Heart left ventricle (tissue), 16 donors: Measurements from ENCODE around the gene TCF7L2. TPM values are rescaled to one million over a fixed set of nuclear protein-coding genes. Genes with fewer than 3 reads are reported as not detected.

Experiments
- ATAC-seq, 4 donors: fragments of 200-7000 bp; cut with Tn5 transposase; one replicate each; pipeline ENCODE4 v1.9.1; 2020 to 2022; ENCODE audit warnings: moderate library complexity in 4 of 4, mild to moderate bottlenecking in 3 of 4, moderate number of reproducible peaks in 1 of 4
- DNase-seq, 5 donors: peaks; one replicate each; pipeline ENCODE4 v3.0.0-alpha.2; 2020
- H3K27ac ChIP-seq, 12 donors: fragments of 200-600 bp; sonication (generic) in 4 of 12; one replicate each; pipeline versions ENCODE4 v1.5.0 to v1.8.0; 2016 to 2022; ENCODE audit warnings: mild to moderate bottlenecking in 2 of 12
- H3K27me3 ChIP-seq, 9 donors: fragments of 200-600 bp; sonication (generic) in 2 of 9; one replicate each; pipeline versions ENCODE4 v1.5.1 to v1.8.0; 2016 to 2022; ENCODE audit warnings: mild to moderate bottlenecking in 3 of 9
- H3K36me3 ChIP-seq, 9 donors: fragments of 200-600 bp; sonication (generic) in 2 of 9; one replicate each; pipeline versions ENCODE4 v1.5.0 to v1.8.0; 2018 to 2022; ENCODE audit warnings: mild to moderate bottlenecking in 2 of 9
- H3K4me1 ChIP-seq, 12 donors: fragments of 200-600 bp; sonication (generic) in 4 of 12; one replicate each; pipeline versions ENCODE4 v1.5.0 to v1.8.0; 2016 to 2022; ENCODE audit warnings: mild to moderate bottlenecking in 3 of 12
- H3K4me3 ChIP-seq, 12 donors: fragments of 200-600 bp; sonication (generic) in 4 of 12; one replicate each; pipeline versions ENCODE4 v1.5.0 to v1.8.0; 2017 to 2022; ENCODE audit warnings: mild to moderate bottlenecking in 9 of 12, moderate library complexity in 4 of 12
- H3K9me3 ChIP-seq, 12 donors: fragments of 200-600 bp; sonication (generic) in 4 of 12; one replicate each; pipeline versions ENCODE4 v1.5.0 to v1.8.0; 2016 to 2022; ENCODE audit warnings: mild to moderate bottlenecking in 1 of 12
- CTCF ChIP-seq, 12 donors: fragments of 200-600 bp; sonication (generic) in 4 of 12; IDR thresholded peaks; one replicate each; pipeline versions ENCODE4 v1.5.0 to v1.8.0; 2018 to 2022; ENCODE audit warnings: antibody characterized with exemption in 12 of 12, mild to moderate bottlenecking in 5 of 12
- POLR2A ChIP-seq, 2 donors: fragments of 450-650 bp; IDR thresholded peaks; one replicate each; pipeline ENCODE4 v1.6.1; 2017; ENCODE audit warnings: antibody characterized with exemption in 2 of 2, mild to moderate bottlenecking in 2 of 2, moderate library complexity in 2 of 2
- WGBS, 4 donors: extraction: QIAGEN DNeasy Blood & Tissue Kit in 2 of 4; methylation state at CpG; one replicate each; pipeline versions ENCODE4 v1.1.5 to v1.1.7; 2013 to 2018; 5-methylcytosine and 5-hydroxymethylcytosine counted together
- intact Hi-C, 10 donors: fragments of 100-400 bp; cut with DNase I; formaldehyde crosslinking; loops; one replicate each; pipeline versions ENCODE4 v1.11.1 to v1.14.2; 2022
- polyA plus RNA-seq, 2 donors: library from polyadenylated mRNA; stranded (reverse); fragments of 200-250 nt; gene quantifications; one replicate each; pipeline ENCODE4 v1.2.3, GENCODE V29; 2013
- total RNA-seq, 9 donors: library from RNA; depleted of rRNA in 2 of 9; stranded (reverse); fragments of >200 nt in 2 of 9; fragmentation: NEBNext Ultra II Directional in 3 of 9; extraction: Animal tissue kit (Norgen Biotek cat#: 25700) in 3 of 9; gene quantifications; one replicate each; pipeline versions ENCODE4 v1.1.0 to v1.2.4, GENCODE V29; 2016 to 2023
- donor health status: ischemic (EF 13 %, LVEDD 7.1; RV severe dilation, severe dysfunction).
- donor health status: healthy with polysubstance abuse.
- donor health status: DM: no; HTN: yes; CAD: no.
- donor health status: DM: no; HTN: no; CAD: no.
- donor health status: ischemic (EF 25% LVEDD 6.9; RV normal size, moderate dysfunction).
- donor health status: ischemic (EF 25% LVEDD 5.7; RV mildly dilated, moderate dysfunction).
- donor health status: healthy.
- donor health status: DM: yes; HTN: yes; CAD: no.
- donor health status: ischemic (EF 35%, LVEDD 5.7; RV mildly dilated, moderate dysfunction).
- donor health status: nonischemic (EF 11% LVEDD 7.7; RV severe dilation, severe dysfunction).
- donor health status: DM: yes; HTN: yes; CAD: no.
- donor health status: PGD.
- donor health status: ischemic (EF 29% LVEDD 5.4; RV normal size, mild dysfunction).
- donor health status: nonischemic (EF 23%, LVEDD 6.1; RV moderate dilation, normal function).

The TCF7L2 gene
- total and polyA plus RNA-seq, 11 donors, result 4.3 to 17.5 (median 8.4) TPM

GRCh38 chr10:112988839-112989406, 38.9 kb downstream of the TCF7L2 start:
- no peaks in the 10 kb centered on the region for H3K9me3 ChIP-seq
- no peaks in the 10 kb centered on the region for H3K36me3 ChIP-seq
- no peak overlapping the region for H3K4me3 ChIP-seq
- H3K4me1 ChIP-seq, result peaks cover 4 to 57% (median 38%) of the 10 kb centered on the region in 12 donors
- no peak for DNase-seq
- intact Hi-C loops, result no loop called here
- no peaks in the 10 kb centered on the region for H3K27me3 ChIP-seq
- ATAC-seq, result peak in 1 of 4 donors; percentile 47
- no peak overlapping the region for H3K27ac ChIP-seq
- 69 to 73% (median 72%) methylated on average over 7 of the region's 7 CpGs for WGBS, 4 donors
- TF ChIP-seq CTCF (IDR thresholded peaks at IDR 0.05), result no peak
- no peak for TF ChIP-seq POLR2A (IDR thresholded peaks at IDR 0.05)

- Histone ChIP-seq H3K4me1 (peaks cover 4 to 59% (median 33%) of the 10 kb centered on the region in 12 donors), H3K27ac (no peak overlapping the region), H3K36me3 (no peaks in the 10 kb centered on the region), H3K4me3 (no peak overlapping the region), H3K27me3 (no peaks in the 10 kb centered on the region), H3K9me3 (no peaks in the 10 kb centered on the region)
- ATAC-seq (no peak), DNase-seq (no peak)
- intact Hi-C loops, result no loop called here
- TF ChIP-seq CTCF (IDR thresholded peaks at IDR 0.05) (no peak), POLR2A (IDR thresholded peaks at IDR 0.05) (no peak)
- WGBS, 4 donors, result 83 to 92% (median 91%) methylated on average over 5 of the region's 5 CpGs
These were observed 39.8 kb downstream of the TCF7L2 start for GRCh38 chr10:112989826-112990225.

- DNase-seq (no peak), ATAC-seq (no peak)
- WGBS, 4 donors, result 90 to 96% (median 93%) methylated on average over 8 of the region's 8 CpGs
- Histone ChIP-seq H3K4me3 (no peak overlapping the region), H3K36me3 (no peaks in the 10 kb centered on the region), H3K27me3 (no peaks in the 10 kb centered on the region), H3K4me1 (peaks cover 4 to 59% (median 30%) of the 10 kb centered on the region in 12 donors), H3K9me3 (no peaks in the 10 kb centered on the region), H3K27ac (no peak overlapping the region)
- intact Hi-C loops, result no loop called here
- no peak for TF ChIP-seq POLR2A (IDR thresholded peaks at IDR 0.05)
- no peak for TF ChIP-seq CTCF (IDR thresholded peaks at IDR 0.05)
These were observed 40.2 kb downstream of the TCF7L2 start for GRCh38 chr10:112990271-112990670.

- H3K27me3 ChIP-seq, result no peaks in the 10 kb centered on the region
- peaks cover 0 to 46% (median 17%) of the 10 kb centered on the region in 12 donors for H3K4me1 ChIP-seq
- WGBS, 4 donors, result 88 to 92% (median 91%) methylated on average over 19 of the region's 19 CpGs
- H3K36me3 ChIP-seq, result no peaks in the 10 kb centered on the region
- no peaks in the 10 kb centered on the region for H3K9me3 ChIP-seq
- no peak for TF ChIP-seq CTCF (IDR thresholded peaks at IDR 0.05)
- no peak for TF ChIP-seq POLR2A (IDR thresholded peaks at IDR 0.05)
- no peak overlapping the region for H3K4me3 ChIP-seq
- ATAC-seq, result no peak
- intact Hi-C loops, result no loop called here
- no peak overlapping the region for H3K27ac ChIP-seq
- no peak for DNase-seq
These were observed 41.9 kb downstream of the TCF7L2 start for GRCh38 chr10:112991888-112992491.
